GM12878 (cell line): ENCODE results near the gene TRPM1. TPM values are rescaled to one million over a fixed set of nuclear protein-coding genes. Genes with fewer than 3 reads are reported as not detected.

Experiments used
- ATAC-seq: fragments of 200-7000 bp; cut with Tn5 transposase; 3 replicates; pipeline ENCODE4 v1.9.1; 2020; ENCODE audit warnings: mild to moderate bottlenecking, moderate library complexity
- BruUV-seq: library from RNA; stranded (reverse); fragments of 400-500 nt; replicated peaks from 2 replicates; lab custom pipeline; 2021; lab: Mats Ljungman, UMichigan
- CTCF ChIA-PET: fragments of 300-600 bp; sonication (Branson Sonifier 250); formaldehyde crosslinking; extraction: SDS; loops from one replicate; lab custom pipeline; 2021; ENCODE audit warnings: inconsistent platforms; lab: Yijun Ruan, JAX
- POLR2A ChIA-PET: fragments of 350-600 bp; formaldehyde crosslinking; extraction: SDS; loops from one replicate; lab custom pipeline; 2021; ENCODE audit warnings: inconsistent platforms; lab: Charles Lee
- RAD21 ChIA-PET: fragments of 300-600 bp; sonication (Branson Sonifier 250); formaldehyde crosslinking; loops from one replicate; lab custom pipeline; 2023; ENCODE audit warnings: antibody characterized with exemption; ENCODE audit not compliant: unreplicated experiment; lab: Charles Lee
- SMC1A ChIA-PET: fragments of 300-600 bp; sonication (Branson Sonifier 250); formaldehyde crosslinking; loops from one replicate; lab custom pipeline; 2023; ENCODE audit not compliant: unreplicated experiment, uncharacterized antibody; lab: Charles Lee
- DNase-seq: peaks from one replicate; pipeline ENCODE4 v3.0.0-alpha.2; 2011; ENCODE audit warnings: low read depth, low spot score
- FAIRE-seq: peaks from 3 replicates; lab custom pipeline; 2011; peaks lifted over from hg19 to GRCh38; lab: Jason Lieb, UNC
- H2AFZ ChIP-seq: 2 replicates; pipeline ENCODE4 v1.6.0; 2011; ENCODE audit warnings: low read depth, low read length, control low read depth; ENCODE audit not compliant: control insufficient read depth
- H3K27ac ChIP-seq: 2 replicates; pipeline ENCODE4 v1.5.1; 2011; ENCODE audit warnings: control low read depth; ENCODE audit not compliant: control insufficient read depth, insufficient read depth
- H3K27me3 ChIP-seq, 2 experiments: replicated peaks in 1 of 2; 2 replicates each; pipeline versions ENCODE4 v1.6.0 to v1.6.1; 2011; ENCODE audit warnings: low read length in 1 of 2; ENCODE audit not compliant: control insufficient read depth in 2 of 2, insufficient read depth in 2 of 2
- H3K36me3 ChIP-seq, 2 experiments: 2 replicates each; pipeline ENCODE4 v1.5.1; 2011; ENCODE audit warnings: low read length in 1 of 2; ENCODE audit not compliant: control insufficient read depth in 2 of 2, insufficient read depth in 2 of 2
- H3K4me1 ChIP-seq: 2 replicates; pipeline ENCODE4 v1.6.1; 2011; ENCODE audit warnings: mild to moderate bottlenecking, low read length, moderate library complexity, mixed read lengths; ENCODE audit not compliant: control insufficient read depth, insufficient read depth
- H3K4me2 ChIP-seq: 2 replicates; pipeline ENCODE4 v1.6.0; 2011; ENCODE audit warnings: control low read depth; ENCODE audit not compliant: control insufficient read depth, insufficient read depth
- H3K4me3 ChIP-seq: fragments of 200-600 bp; sonication (generic); 2 replicates; pipeline ENCODE4 v1.5.1; 2016
- H3K79me2 ChIP-seq: 2 replicates; pipeline ENCODE4 v1.6.0; 2011; ENCODE audit warnings: low read length; ENCODE audit not compliant: control insufficient read depth, insufficient read depth
- H3K9ac ChIP-seq: 2 replicates; pipeline ENCODE4 v1.8.0; 2011; ENCODE audit warnings: low read length, control low read depth, mixed read lengths; ENCODE audit not compliant: control insufficient read depth, insufficient read depth
- H3K9me3 ChIP-seq: replicated peaks from 3 replicates; pipeline ENCODE4 v1.5.1; 2011; ENCODE audit warnings: mild to moderate bottlenecking, low read length; ENCODE audit not compliant: control insufficient read depth, insufficient read depth
- H4K20me1 ChIP-seq: 2 replicates; pipeline ENCODE4 v1.6.0; 2011; ENCODE audit not compliant: control insufficient read depth, insufficient read depth
- BACH1 ChIP-seq: fragments of 450-650 bp; IDR thresholded peaks from 2 replicates; pipeline ENCODE4 v1.6.1; 2017; ENCODE audit warnings: mild to moderate bottlenecking, borderline replicate concordance
- BRCA1 ChIP-seq: IDR thresholded peaks from 2 replicates; pipeline ENCODE4 v1.6.1; 2011; ENCODE audit warnings: low read depth, low read length, improper control_type of control experiment
- CBX5 ChIP-seq: sonication (generic); IDR thresholded peaks from 2 replicates; pipeline ENCODE4 v1.6.1; 2016; ENCODE audit warnings: low read depth, moderate library complexity, mild to moderate bottlenecking, inconsistent platforms
- DPF2 ChIP-seq: fragments of 450-650 bp; IDR thresholded peaks from 2 replicates; pipeline ENCODE4 v1.6.1; 2017; ENCODE audit warnings: mild to moderate bottlenecking
- JUNB ChIP-seq: IDR thresholded peaks from 2 replicates; pipeline ENCODE4 v1.6.1; 2016; ENCODE audit warnings: antibody characterized with exemption, mild to moderate bottlenecking
- MYB ChIP-seq: fragments of 150-350 bp; IDR thresholded peaks from 2 replicates; pipeline ENCODE4 v1.6.1; 2014; ENCODE audit warnings: mild to moderate bottlenecking, low read depth, low read length, borderline replicate concordance
- PAX5 ChIP-seq: IDR thresholded peaks from 2 replicates; pipeline ENCODE4 v1.6.1; 2011; ENCODE audit warnings: low read depth, low read length, borderline replicate concordance
- RAD21 ChIP-seq: IDR thresholded peaks from 2 replicates; pipeline ENCODE4 v1.6.1; 2011; ENCODE audit warnings: mild to moderate bottlenecking, low read depth, low read length, moderate library complexity; ENCODE audit not compliant: insufficient read depth
- RBBP5 ChIP-seq: fragments of 200-600 bp; sonication (generic); conservative IDR thresholded peaks from 2 replicates; pipeline ENCODE4 v1.6.1; 2016
- RCOR1 ChIP-seq: conservative IDR thresholded peaks from 2 replicates; pipeline ENCODE4 v1.6.1; 2012; ENCODE audit warnings: low read depth, low read length, improper control_type of control experiment
- SIX5 ChIP-seq: IDR thresholded peaks from 2 replicates; pipeline ENCODE4 v1.6.1; 2011; ENCODE audit warnings: mild to moderate bottlenecking, low read depth, low read length, moderate library complexity; ENCODE audit not compliant: severe bottlenecking
- SMAD5 ChIP-seq: IDR thresholded peaks from 2 replicates; pipeline ENCODE4 v1.6.1; 2016; ENCODE audit warnings: antibody characterized with exemption, low read depth
- YBX1 ChIP-seq: fragments of 450-650 bp; IDR thresholded peaks from 2 replicates; pipeline ENCODE4 v1.6.1; 2016; ENCODE audit warnings: antibody characterized with exemption
- ZNF274 ChIP-seq: IDR thresholded peaks from one replicate; pipeline ENCODE4 v1.8.0; 2011; ENCODE audit not compliant: insufficient read length, insufficient read depth
- WGBS: methylation state at CpG from one replicate; pipeline ENCODE4 v1.1.6; 2016; ENCODE audit warnings: low lambda C conversion rate; ENCODE audit not compliant: insufficient replicate concordance, insufficient coverage; ENCODE audit errors: missing lambda C conversion rate; 5-methylcytosine and 5-hydroxymethylcytosine counted together
- in situ Hi-C: fragments of 300-500 bp; cut with MboI; formaldehyde crosslinking; loops from 9 replicates; pipeline ENCODE4 v1.14.3; 2018; ENCODE audit warnings: mixed read lengths
- intact Hi-C: fragments of 100-400 bp; cut with micrococcal nuclease; formaldehyde crosslinking; loops from one replicate; pipeline ENCODE4 v1.14.2; 2022; ENCODE audit not compliant: unreplicated experiment
- polyA plus RNA-seq, 11 experiments: library from polyadenylated mRNA; depleted of rRNA in 4 of 11; unstranded in 6 of 11; stranded (reverse) in 5 of 11; fragments of >200 nt; fragmentation: Nextera tagmentation in 4 of 11; fragmentation: Illumina TruSeq in 1 of 11; extraction: Ambion mirVana in 4 of 11; extraction: Trizol in 1 of 11; gene quantifications; 1 replicate in 1 of 11; 2 replicates in 10 of 11; pipeline versions ENCODE4 v1.2.1 to v1.2.3, GENCODE V29; 2011 to 2016; ENCODE audit warnings: inconsistent platforms in 2 of 11, missing spikeins in 2 of 11, low read depth in 1 of 11
- total RNA-seq, 4 experiments: library from RNA; depleted of rRNA in 3 of 4; stranded (reverse); fragments of >200 nt in 3 of 4; fragmentation: Illumina TruSeq in 1 of 4; extraction: Trizol in 1 of 4; gene quantifications; 2 replicates each; pipeline versions ENCODE4 v1.2.1 to v1.2.3, GENCODE V29; 2013 to 2021
- TF ChIP-seq, protein P1 (sequence below): fragments of 150-350 bp; IDR thresholded peaks from 2 replicates; pipeline ENCODE4 v1.6.1; 2014; ENCODE audit warnings: mild to moderate bottlenecking, low read depth, low read length
- TF ChIP-seq, protein P2 (sequence below): fragments of 450-650 bp; IDR thresholded peaks from 2 replicates; pipeline ENCODE4 v1.6.1; 2017; ENCODE audit warnings: mild to moderate bottlenecking
- TF ChIP-seq, protein P3 (sequence below): fragments of 450-650 bp; IDR thresholded peaks from 2 replicates; pipeline ENCODE4 v1.6.1; 2018; ENCODE audit warnings: borderline replicate concordance, mild to moderate bottlenecking; ENCODE audit not compliant: partially characterized antibody

Gene TRPM1
- total and polyA plus RNA-seq, 10 of the 15 experiments (the other 5 are each of a cell fraction or from before 2014, with no cell fraction given): 0.01 to 0.10 (median 0.05) TPM; not detected in 4

GRCh38 chr15:31081588-31082250, 19.8 kb downstream of the TRPM1 start:
- no peak overlapping the region for H3K4me2 ChIP-seq
- ChIA-PET POLR2A (no interaction called here), RAD21 (no interaction called here), CTCF (interaction anchor here (2.0 kb wide), 1 partner anchor 48 kb away, joined by 6 read pairs; no protein-coding TSS in a partner anchor), SMC1A (no interaction called here)
- in situ Hi-C loops (no loop called here), intact Hi-C loops (no loop called here)
- no peak for DNase-seq
- peak; percentile 44 for ATAC-seq
- H3K27ac ChIP-seq: no peak overlapping the region
- H3K36me3 ChIP-seq: no peaks in the 10 kb centered on the region
- no peaks in the 10 kb centered on the region for H3K79me2 ChIP-seq
- WGBS: 23% methylated on average over 6 of the region's 6 CpGs
- FAIRE-seq: no peak
- no peak overlapping the region for H3K4me3 ChIP-seq
- no peak overlapping the region for H3K9ac ChIP-seq
- H3K9me3 ChIP-seq: no peaks in the 10 kb centered on the region
- H3K4me1 ChIP-seq: peaks cover 19% of the 10 kb centered on the region
- BruUV-seq: no TSS peak
- H4K20me1 ChIP-seq: no peaks in the 10 kb centered on the region; the same call in 1 of the 2 replicates
- H3K27me3 ChIP-seq: no peaks in the 10 kb centered on the region
- peak overlapping the region; percentile 23; the same call in 1 of the 2 replicates for H2AFZ ChIP-seq
- TF ChIP-seq BACH1 (no peak), RBBP5 (no peak), YBX1 (no peak), PAX5 (no peak), CBX5 (no peak), SIX5 (no peak), RAD21 (no peak), MYB (no peak), RCOR1 (no peak), SMAD5 (no peak), BRCA1 (no peak), ZNF274 (no peak), DPF2 (no peak), JUNB (no peak)
- TF ChIP-seq, protein P1, sequence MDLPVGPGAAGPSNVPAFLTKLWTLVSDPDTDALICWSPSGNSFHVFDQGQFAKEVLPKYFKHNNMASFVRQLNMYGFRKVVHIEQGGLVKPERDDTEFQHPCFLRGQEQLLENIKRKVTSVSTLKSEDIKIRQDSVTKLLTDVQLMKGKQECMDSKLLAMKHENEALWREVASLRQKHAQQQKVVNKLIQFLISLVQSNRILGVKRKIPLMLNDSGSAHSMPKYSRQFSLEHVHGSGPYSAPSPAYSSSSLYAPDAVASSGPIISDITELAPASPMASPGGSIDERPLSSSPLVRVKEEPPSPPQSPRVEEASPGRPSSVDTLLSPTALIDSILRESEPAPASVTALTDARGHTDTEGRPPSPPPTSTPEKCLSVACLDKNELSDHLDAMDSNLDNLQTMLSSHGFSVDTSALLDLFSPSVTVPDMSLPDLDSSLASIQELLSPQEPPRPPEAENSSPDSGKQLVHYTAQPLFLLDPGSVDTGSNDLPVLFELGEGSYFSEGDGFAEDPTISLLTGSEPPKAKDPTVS: no peak
- TF ChIP-seq, protein P2, sequence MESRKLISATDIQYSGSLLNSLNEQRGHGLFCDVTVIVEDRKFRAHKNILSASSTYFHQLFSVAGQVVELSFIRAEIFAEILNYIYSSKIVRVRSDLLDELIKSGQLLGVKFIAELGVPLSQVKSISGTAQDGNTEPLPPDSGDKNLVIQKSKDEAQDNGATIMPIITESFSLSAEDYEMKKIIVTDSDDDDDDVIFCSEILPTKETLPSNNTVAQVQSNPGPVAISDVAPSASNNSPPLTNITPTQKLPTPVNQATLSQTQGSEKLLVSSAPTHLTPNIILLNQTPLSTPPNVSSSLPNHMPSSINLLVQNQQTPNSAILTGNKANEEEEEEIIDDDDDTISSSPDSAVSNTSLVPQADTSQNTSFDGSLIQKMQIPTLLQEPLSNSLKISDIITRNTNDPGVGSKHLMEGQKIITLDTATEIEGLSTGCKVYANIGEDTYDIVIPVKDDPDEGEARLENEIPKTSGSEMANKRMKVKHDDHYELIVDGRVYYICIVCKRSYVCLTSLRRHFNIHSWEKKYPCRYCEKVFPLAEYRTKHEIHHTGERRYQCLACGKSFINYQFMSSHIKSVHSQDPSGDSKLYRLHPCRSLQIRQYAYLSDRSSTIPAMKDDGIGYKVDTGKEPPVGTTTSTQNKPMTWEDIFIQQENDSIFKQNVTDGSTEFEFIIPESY: no peak
- TF ChIP-seq, protein P3, sequence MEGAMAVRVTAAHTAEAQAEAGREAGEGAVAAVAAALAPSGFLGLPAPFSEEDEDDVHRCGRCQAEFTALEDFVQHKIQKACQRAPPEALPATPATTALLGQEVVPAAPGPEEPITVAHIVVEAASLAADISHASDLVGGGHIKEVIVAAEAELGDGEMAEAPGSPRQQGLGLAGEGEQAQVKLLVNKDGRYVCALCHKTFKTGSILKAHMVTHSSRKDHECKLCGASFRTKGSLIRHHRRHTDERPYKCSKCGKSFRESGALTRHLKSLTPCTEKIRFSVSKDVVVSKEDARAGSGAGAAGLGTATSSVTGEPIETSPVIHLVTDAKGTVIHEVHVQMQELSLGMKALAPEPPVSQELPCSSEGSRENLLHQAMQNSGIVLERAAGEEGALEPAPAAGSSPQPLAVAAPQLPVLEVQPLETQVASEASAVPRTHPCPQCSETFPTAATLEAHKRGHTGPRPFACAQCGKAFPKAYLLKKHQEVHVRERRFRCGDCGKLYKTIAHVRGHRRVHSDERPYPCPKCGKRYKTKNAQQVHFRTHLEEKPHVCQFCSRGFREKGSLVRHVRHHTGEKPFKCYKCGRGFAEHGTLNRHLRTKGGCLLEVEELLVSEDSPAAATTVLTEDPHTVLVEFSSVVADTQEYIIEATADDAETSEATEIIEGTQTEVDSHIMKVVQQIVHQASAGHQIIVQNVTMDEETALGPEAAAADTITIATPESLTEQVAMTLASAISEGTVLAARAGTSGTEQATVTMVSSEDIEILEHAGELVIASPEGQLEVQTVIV: no peak
